ENCODE data around the gene SYTL3.
"Not testable (repeated sequence)": the region's sequence is repeated elsewhere in the genome, so short reads cannot be mapped to it uniquely, and the experiment has no call there.

SYTL3 gene

GRCh38 chr6:158672726-158673125 is 22.9 kb downstream of the SYTL3 start:
- H3K36me3 ChIP-seq (ENCODE audit: insufficient read depth, low read depth, low read length), result no peaks in the 10 kb centered on the region
- no peaks in the 10 kb centered on the region for H3K9me3 ChIP-seq (ENCODE audit: insufficient read depth, low read depth, low read length)
- H3K4me3 ChIP-seq (ENCODE audit: low read length), result no peak overlapping the region
- H3K9ac ChIP-seq (ENCODE audit: low read depth, low read length), result no peak overlapping the region
- no peaks in the 10 kb centered on the region for H3K4me1 ChIP-seq (ENCODE audit: insufficient read depth, low read length)
- H3K27me3 ChIP-seq (ENCODE audit: insufficient read depth, low read length), result no peaks in the 10 kb centered on the region
- no peak overlapping the region for H3K27ac ChIP-seq (ENCODE audit: low read length)

- Histone ChIP-seq H3K4me1 (ENCODE audit: insufficient read depth, low read length) (no peaks in the 10 kb centered on the region), H3K9me3 (ENCODE audit: insufficient read depth, low read depth, low read length) (no peaks in the 10 kb centered on the region), H3K27me3 (ENCODE audit: insufficient read depth, low read length) (no peaks in the 10 kb centered on the region), H3K36me3 (ENCODE audit: insufficient read depth, low read depth, low read length) (no peaks in the 10 kb centered on the region), H3K4me3 (ENCODE audit: low read length) (no peak overlapping the region), H3K27ac (ENCODE audit: low read length) (no peak overlapping the region), H3K9ac (ENCODE audit: low read depth, low read length) (no peak overlapping the region)
Observed at GRCh38 chr6:158674342-158675131, 24.7 kb downstream of the SYTL3 start.

GRCh38 chr6:158677094-158677493 is 27.2 kb downstream of the SYTL3 start:
- H3K36me3 ChIP-seq (ENCODE audit: insufficient read depth, low read depth, low read length); H3K9ac ChIP-seq (ENCODE audit: low read depth, low read length); H3K27me3 ChIP-seq (ENCODE audit: insufficient read depth, low read length); H3K4me3 ChIP-seq (ENCODE audit: low read length); H3K4me1 ChIP-seq (ENCODE audit: insufficient read depth, low read length); H3K9me3 ChIP-seq (ENCODE audit: insufficient read depth, low read depth, low read length); H3K27ac ChIP-seq (ENCODE audit: low read length): not testable (repeated sequence)

GRCh38 chr6:158677906-158678578 is 28.2 kb downstream of the SYTL3 start:
- no peaks in the 10 kb centered on the region for H3K36me3 ChIP-seq (ENCODE audit: insufficient read depth, low read depth, low read length)
- no peaks in the 10 kb centered on the region for H3K9me3 ChIP-seq (ENCODE audit: insufficient read depth, low read depth, low read length)
- H3K27ac ChIP-seq (ENCODE audit: low read length), result no peak overlapping the region
- no peaks in the 10 kb centered on the region for H3K27me3 ChIP-seq (ENCODE audit: insufficient read depth, low read length)
- H3K4me3 ChIP-seq (ENCODE audit: low read length), result no peak overlapping the region
- no peak overlapping the region for H3K9ac ChIP-seq (ENCODE audit: low read depth, low read length)
- no peaks in the 10 kb centered on the region for H3K4me1 ChIP-seq (ENCODE audit: insufficient read depth, low read length)

GRCh38 chr6:158680015-158680414 is 30.2 kb downstream of the SYTL3 start:
- Histone ChIP-seq H3K4me3 (ENCODE audit: low read length) (no peak overlapping the region), H3K9me3 (ENCODE audit: insufficient read depth, low read depth, low read length) (no peaks in the 10 kb centered on the region), H3K27me3 (ENCODE audit: insufficient read depth, low read length) (no peaks in the 10 kb centered on the region), H3K9ac (ENCODE audit: low read depth, low read length) (no peak overlapping the region), H3K27ac (ENCODE audit: low read length) (no peak overlapping the region), H3K36me3 (ENCODE audit: insufficient read depth, low read depth, low read length) (no peaks in the 10 kb centered on the region), H3K4me1 (ENCODE audit: insufficient read depth, low read length) (no peaks in the 10 kb centered on the region)

- Histone ChIP-seq H3K4me3 (ENCODE audit: low read length) (no peak overlapping the region), H3K9ac (ENCODE audit: low read depth, low read length) (no peak overlapping the region), H3K36me3 (ENCODE audit: insufficient read depth, low read depth, low read length) (no peaks in the 10 kb centered on the region), H3K27ac (ENCODE audit: low read length) (no peak overlapping the region), H3K27me3 (ENCODE audit: insufficient read depth, low read length) (no peaks in the 10 kb centered on the region), H3K4me1 (ENCODE audit: insufficient read depth, low read length) (no peaks in the 10 kb centered on the region), H3K9me3 (ENCODE audit: insufficient read depth, low read depth, low read length) (no peaks in the 10 kb centered on the region)
Observed at GRCh38 chr6:158680481-158680880, 30.6 kb downstream of the SYTL3 start.

GRCh38 chr6:158684311-158684710 is 34.5 kb downstream of the SYTL3 start:
- Histone ChIP-seq H3K9ac (ENCODE audit: low read depth, low read length) (no peak overlapping the region), H3K4me1 (ENCODE audit: insufficient read depth, low read length) (no peaks in the 10 kb centered on the region), H3K36me3 (ENCODE audit: insufficient read depth, low read depth, low read length) (no peaks in the 10 kb centered on the region), H3K4me3 (ENCODE audit: low read length) (no peak overlapping the region), H3K9me3 (ENCODE audit: insufficient read depth, low read depth, low read length) (no peaks in the 10 kb centered on the region), H3K27ac (ENCODE audit: low read length) (no peak overlapping the region), H3K27me3 (ENCODE audit: insufficient read depth, low read length) (no peaks in the 10 kb centered on the region)

- H3K27me3 ChIP-seq (ENCODE audit: insufficient read depth, low read length), result no peaks in the 10 kb centered on the region
- H3K4me3 ChIP-seq (ENCODE audit: low read length), result no peak overlapping the region
- no peaks in the 10 kb centered on the region for H3K4me1 ChIP-seq (ENCODE audit: insufficient read depth, low read length)
- H3K36me3 ChIP-seq (ENCODE audit: insufficient read depth, low read depth, low read length), result no peaks in the 10 kb centered on the region
- H3K9me3 ChIP-seq (ENCODE audit: insufficient read depth, low read depth, low read length), result no peaks in the 10 kb centered on the region
- no peak overlapping the region for H3K9ac ChIP-seq (ENCODE audit: low read depth, low read length)
- H3K27ac ChIP-seq (ENCODE audit: low read length), result no peak overlapping the region
Observed at GRCh38 chr6:158684745-158685324, 35.0 kb downstream of the SYTL3 start.

GRCh38 chr6:158686311-158686710 is 36.5 kb downstream of the SYTL3 start:
- Histone ChIP-seq H3K9ac (ENCODE audit: low read depth, low read length) (no peak overlapping the region), H3K27ac (ENCODE audit: low read length) (no peak overlapping the region)

GRCh38 chr6:158686791-158687381 is 37.0 kb downstream of the SYTL3 start:
- H3K27me3 ChIP-seq (ENCODE audit: insufficient read depth, low read length), result no peaks in the 10 kb centered on the region
- no peaks in the 10 kb centered on the region for H3K36me3 ChIP-seq (ENCODE audit: insufficient read depth, low read depth, low read length)
- no peaks in the 10 kb centered on the region for H3K9me3 ChIP-seq (ENCODE audit: insufficient read depth, low read depth, low read length)
- H3K4me1 ChIP-seq (ENCODE audit: insufficient read depth, low read length), result no peaks in the 10 kb centered on the region
- no peak overlapping the region for H3K27ac ChIP-seq (ENCODE audit: low read length)
- no peak overlapping the region for H3K9ac ChIP-seq (ENCODE audit: low read depth, low read length)
- H3K4me3 ChIP-seq (ENCODE audit: low read length), result no peak overlapping the region

More at GRCh38 chr6:158686311-158686710, 36.5 kb downstream of the SYTL3 start:
- Histone ChIP-seq H3K4me3 (ENCODE audit: low read length) (no peak overlapping the region), H3K9me3 (ENCODE audit: insufficient read depth, low read depth, low read length) (no peaks in the 10 kb centered on the region), H3K4me1 (ENCODE audit: insufficient read depth, low read length) (no peaks in the 10 kb centered on the region), H3K27me3 (ENCODE audit: insufficient read depth, low read length) (no peaks in the 10 kb centered on the region), H3K36me3 (ENCODE audit: insufficient read depth, low read depth, low read length) (no peaks in the 10 kb centered on the region)

GRCh38 chr6:158687506-158687905 is 37.7 kb downstream of the SYTL3 start:
- Histone ChIP-seq H3K4me1 (ENCODE audit: insufficient read depth, low read length) (no peaks in the 10 kb centered on the region), H3K27ac (ENCODE audit: low read length) (no peak overlapping the region), H3K4me3 (ENCODE audit: low read length) (no peak overlapping the region)

More at GRCh38 chr6:158687506-158687905, 37.7 kb downstream of the SYTL3 start:
- Histone ChIP-seq H3K9me3 (ENCODE audit: insufficient read depth, low read depth, low read length) (no peaks in the 10 kb centered on the region), H3K9ac (ENCODE audit: low read depth, low read length) (no peak overlapping the region), H3K36me3 (ENCODE audit: insufficient read depth, low read depth, low read length) (no peaks in the 10 kb centered on the region), H3K27me3 (ENCODE audit: insufficient read depth, low read length) (no peaks in the 10 kb centered on the region)
